GM23248 (cell line): ENCODE data around the gene SPOCK2.

ENCODE experiments used
- EZH2 ChIP-seq: fragments of 200-600 bp; sonication (generic); IDR thresholded peaks from 2 replicates; pipeline ENCODE4 v1.6.1; 2018; ENCODE audit warnings: antibody characterized with exemption, mild to moderate bottlenecking; ENCODE audit not compliant: insufficient read depth, poor library complexity, severe bottlenecking
- EZH2phosphoT487 ChIP-seq: fragments of 200-600 bp; sonication (generic); IDR thresholded peaks from 2 replicates; pipeline ENCODE4 v1.6.1; 2018; ENCODE audit warnings: antibody characterized with exemption, moderate library complexity, mild to moderate bottlenecking, low read depth; ENCODE audit not compliant: insufficient read depth

DNA sequence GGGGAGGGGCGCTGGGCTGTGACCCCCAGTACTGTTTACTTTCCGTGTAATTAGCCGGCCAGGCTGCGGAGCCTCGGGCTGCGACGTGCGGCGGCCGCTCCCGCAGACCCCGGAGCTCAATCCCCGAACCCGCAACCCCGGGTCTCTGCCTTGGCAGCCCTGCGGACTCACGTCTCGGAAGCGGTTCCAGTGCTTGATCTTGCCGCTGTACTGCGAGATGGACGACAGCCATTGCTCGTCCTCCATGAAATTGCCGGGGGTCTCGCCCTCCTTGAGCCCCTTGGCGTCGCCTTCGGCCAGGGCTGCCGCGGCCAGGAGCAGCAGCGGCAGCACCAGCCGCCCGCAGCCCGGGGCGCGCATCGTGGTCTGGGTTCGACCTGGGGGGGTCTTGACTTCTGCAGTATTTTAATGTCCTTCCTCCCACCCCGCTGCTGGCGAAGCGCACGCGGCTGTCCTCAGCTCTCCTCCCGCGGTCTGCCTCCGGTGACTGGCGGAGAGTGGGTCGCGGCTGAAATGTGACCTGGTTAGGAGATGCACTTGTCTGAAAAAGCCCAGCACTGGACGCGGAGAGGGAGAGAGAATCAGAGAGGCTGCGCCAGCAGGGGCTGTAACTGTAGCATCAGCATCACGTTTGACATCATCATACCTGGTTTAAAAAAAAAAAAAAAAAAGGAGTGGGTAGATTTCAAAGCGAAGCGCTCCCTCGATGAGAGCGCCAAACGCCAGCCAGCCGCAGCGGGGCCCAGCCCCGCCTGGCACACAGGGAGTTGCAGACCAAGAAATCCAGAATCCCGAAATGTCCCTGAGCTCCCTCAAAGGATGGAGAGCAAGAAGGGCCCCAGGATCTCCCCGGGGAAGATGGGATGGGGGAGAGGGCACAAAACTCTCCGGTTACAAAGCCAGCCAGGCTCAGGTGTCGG is at the start of gene SPOCK2:
- TF ChIP-seq EZH2phosphoT487 (peak; percentile 71; the same call in 1 of the 2 replicates), EZH2 (peak; percentile 97)
